H1 (cell line): ENCODE results near the gene DCK. TPM values are rescaled to one million over a fixed set of nuclear protein-coding genes. Genes with fewer than 3 reads are reported as not detected.

Source experiments
- CTCF ChIA-PET: fragments of 300-600 bp; sonication (Branson Sonifier 250); formaldehyde crosslinking; loops from one replicate; lab custom pipeline; 2021; ENCODE audit not compliant: partially characterized antibody; lab: Charles Lee
- POLR2A ChIA-PET: fragments of 300-600 bp; sonication (Branson Sonifier 250); formaldehyde crosslinking; loops from one replicate; lab custom pipeline; 2021; ENCODE audit warnings: inconsistent platforms; ENCODE audit not compliant: partially characterized antibody; lab: Charles Lee
- DNase-seq, 2 experiments: peaks; one replicate each; pipeline versions ENCODE4 v3.0.0 to v3.0.0-alpha.2; 2010 to 2022; ENCODE audit warnings: low spot score in 2 of 2, low read depth in 1 of 2, mixed read lengths in 1 of 2
- FAIRE-seq: peaks from 2 replicates; lab custom pipeline; 2011; peaks lifted over from hg19 to GRCh38; lab: Jason Lieb, UNC
- H2AFZ ChIP-seq: 2 replicates; pipeline ENCODE4 v1.8.1; 2012; ENCODE audit warnings: low read length, inconsistent platforms
- H2AK5ac ChIP-seq: 2 replicates; pipeline ENCODE4 v1.6.1; 2013; ENCODE audit warnings: low read depth, low read length
- H2BK120ac ChIP-seq: replicated peaks from 2 replicates; pipeline ENCODE3; 2013; ENCODE audit warnings: low read depth, low read length, inconsistent platforms
- H2BK12ac ChIP-seq: 2 replicates; pipeline ENCODE4 v1.6.1; 2013; ENCODE audit warnings: low read depth, low read length
- H2BK15ac ChIP-seq: 2 replicates; pipeline ENCODE4 v1.6.1; 2013; ENCODE audit warnings: low read length
- H2BK20ac ChIP-seq: 2 replicates; pipeline ENCODE4 v1.6.1; 2013; ENCODE audit warnings: low read length
- H2BK5ac ChIP-seq: 2 replicates; pipeline ENCODE4 v1.6.1; 2013; ENCODE audit warnings: low read depth, low read length
- H3K14ac ChIP-seq: 2 replicates; pipeline ENCODE4 v1.6.1; 2013; ENCODE audit warnings: inconsistent platforms; ENCODE audit not compliant: insufficient read length
- H3K18ac ChIP-seq: 2 replicates; pipeline ENCODE4 v1.6.1; 2013; ENCODE audit warnings: low read length; ENCODE audit errors: extremely low read depth
- H3K23ac ChIP-seq: 2 replicates; pipeline ENCODE4 v1.6.1; 2013; ENCODE audit warnings: inconsistent platforms; ENCODE audit not compliant: insufficient read length
- H3K23me2 ChIP-seq: 2 replicates; pipeline ENCODE4 v1.6.1; 2013; ENCODE audit warnings: low read depth, low read length
- H3K27ac ChIP-seq: 2 replicates; pipeline ENCODE4 v1.6.1; 2011; ENCODE audit warnings: low read depth, low read length, inconsistent platforms
- H3K27me3 ChIP-seq, 4 experiments: replicated peaks in 1 of 4; 1 replicate in 1 of 4; 2 replicates in 3 of 4; pipeline versions ENCODE4 v1.6.1 to v1.8.1; 2011 to 2013; ENCODE audit warnings: low read length in 3 of 4, mild to moderate bottlenecking in 3 of 4, inconsistent platforms in 2 of 4, mixed read lengths in 2 of 4, moderate library complexity in 1 of 4; ENCODE audit not compliant: control insufficient read depth in 3 of 4, insufficient read depth in 3 of 4; ENCODE audit errors: extremely low read depth in 1 of 4
- H3K36me3 ChIP-seq, 4 experiments: 2 replicates each; pipeline versions ENCODE4 v1.6.1 to v1.8.1; 2011 to 2013; ENCODE audit warnings: mild to moderate bottlenecking in 4 of 4, low read length in 3 of 4, moderate library complexity in 2 of 4, control low read depth in 1 of 4, inconsistent platforms in 1 of 4; ENCODE audit not compliant: insufficient read depth in 4 of 4, control insufficient read depth in 2 of 4
- H3K4ac ChIP-seq: replicated peaks from 2 replicates; pipeline ENCODE3; 2013; ENCODE audit warnings: low read length, low read depth, mixed read lengths, inconsistent platforms; ENCODE audit not compliant: insufficient read length
- H3K4me1 ChIP-seq, 4 experiments: replicated peaks in 1 of 4; 1 replicate in 1 of 4; 2 replicates in 3 of 4; pipeline versions ENCODE4 v1.6.1 to v1.8.1; 2011 to 2013; ENCODE audit warnings: low read length in 3 of 4, inconsistent platforms in 2 of 4, mixed read lengths in 1 of 4; ENCODE audit not compliant: insufficient read depth in 4 of 4, control insufficient read depth in 3 of 4
- H3K4me2 ChIP-seq, 2 experiments: 2 replicates each; pipeline versions ENCODE4 v1.6.1 to v1.8.1; 2011 to 2013; ENCODE audit warnings: low read depth in 2 of 2, low read length in 2 of 2, control low read depth in 1 of 2, inconsistent platforms in 1 of 2, mild to moderate bottlenecking in 1 of 2; ENCODE audit not compliant: insufficient read depth in 1 of 2
- H3K4me3 ChIP-seq, 4 experiments: fragments of 200-600, 300-600 bp in 1 of 4; sonication (generic), shearing (Covaris generic), sonication (Bioruptor Twin) in 1 of 4; 2 replicates each; pipeline versions ENCODE4 v1.5.1 to v1.8.1; 2011 to 2016; ENCODE audit warnings: low read length in 4 of 4, low read depth in 3 of 4, control low read depth in 2 of 4, inconsistent platforms in 2 of 4, mild to moderate bottlenecking in 2 of 4, mixed read lengths in 1 of 4, moderate library complexity in 1 of 4; ENCODE audit not compliant: insufficient read depth in 2 of 4; ENCODE audit errors: extremely low read depth in 1 of 4
- H3K56ac ChIP-seq: replicated peaks from 2 replicates; pipeline ENCODE3; 2013; ENCODE audit warnings: low read depth, mild to moderate bottlenecking, mixed read lengths, low read length, inconsistent platforms; ENCODE audit not compliant: insufficient read length
- H3K79me1 ChIP-seq: 2 replicates; pipeline ENCODE4 v1.6.1; 2013; ENCODE audit warnings: low read depth, low read length, control low read depth
- H3K79me2 ChIP-seq, 2 experiments: 2 replicates each; pipeline versions ENCODE4 v1.6.1 to v1.8.1; 2012 to 2013; ENCODE audit warnings: low read length in 2 of 2, mild to moderate bottlenecking in 2 of 2, inconsistent platforms in 1 of 2; ENCODE audit not compliant: insufficient read depth in 2 of 2, control insufficient read depth in 1 of 2
- H3K9ac ChIP-seq, 4 experiments: replicated peaks in 1 of 4; 1 replicate in 1 of 4; 2 replicates in 3 of 4; pipeline versions ENCODE4 v1.6.1 to v1.8.1; 2011 to 2013; ENCODE audit warnings: low read depth in 3 of 4, low read length in 3 of 4, control low read depth in 2 of 4, mild to moderate bottlenecking in 2 of 4, moderate library complexity in 2 of 4, inconsistent platforms in 1 of 4; ENCODE audit errors: extremely low read depth in 1 of 4
- H3K9me3 ChIP-seq, 2 experiments: 2 replicates each; pipeline versions ENCODE4 v1.6.1 to v1.8.1; 2012 to 2013; ENCODE audit warnings: mild to moderate bottlenecking in 2 of 2, moderate library complexity in 2 of 2, control low read depth in 1 of 2, inconsistent platforms in 1 of 2, low read depth in 1 of 2, low read length in 1 of 2, mixed read lengths in 1 of 2; ENCODE audit not compliant: insufficient read depth in 2 of 2
- H4K20me1 ChIP-seq, 2 experiments: replicated peaks in 1 of 2; 2 replicates each; pipeline versions ENCODE3 to v1.8.1; 2011 to 2013; ENCODE audit warnings: inconsistent platforms in 2 of 2, low read length in 2 of 2, mild to moderate bottlenecking in 1 of 2; ENCODE audit not compliant: insufficient read depth in 2 of 2, control insufficient read depth in 1 of 2
- H4K5ac ChIP-seq: 2 replicates; pipeline ENCODE4 v1.6.1; 2013; ENCODE audit warnings: low read length, low read depth, mixed read lengths, inconsistent platforms; ENCODE audit not compliant: insufficient read length
- H4K8ac ChIP-seq: 2 replicates; pipeline ENCODE4 v1.8.0; 2013; ENCODE audit warnings: mild to moderate bottlenecking, moderate library complexity, low read length, inconsistent platforms; ENCODE audit not compliant: insufficient read depth; ENCODE audit errors: extremely low read depth
- H4K91ac ChIP-seq: replicated peaks from 2 replicates; pipeline ENCODE3; 2013; ENCODE audit warnings: low read length, mixed read lengths, inconsistent platforms; ENCODE audit not compliant: insufficient read length
- ATF3 ChIP-seq: IDR thresholded peaks from 2 replicates; pipeline ENCODE4 v1.6.1; 2011; ENCODE audit warnings: low read depth, mild to moderate bottlenecking, low read length; ENCODE audit not compliant: insufficient read depth
- BCL11A ChIP-seq, 2 experiments: IDR thresholded peaks; one replicate each; pipeline ENCODE4 v1.6.1; 2011; ENCODE audit warnings: low read depth in 2 of 2, low read length in 2 of 2, mild to moderate bottlenecking in 2 of 2
- GTF2F1 ChIP-seq: IDR thresholded peaks from 2 replicates; pipeline ENCODE4 v1.6.1; 2012; ENCODE audit warnings: low read depth, low read length, improper control_type of control experiment, borderline replicate concordance
- HDAC6 ChIP-seq: IDR thresholded peaks from one replicate; pipeline ENCODE4 v1.7.1; 2012; ENCODE audit warnings: low read depth, mild to moderate bottlenecking, inconsistent platforms, low read length, moderate library complexity
- KDM1A ChIP-seq: fragments of 200-600, 300-600 bp; sonication (generic); IDR thresholded peaks from 2 replicates; pipeline ENCODE4 v1.7.1; 2016; ENCODE audit warnings: mild to moderate bottlenecking, low read length, borderline replicate concordance
- KDM4A ChIP-seq: IDR thresholded peaks from one replicate; pipeline ENCODE4 v1.7.1; 2012; ENCODE audit warnings: low read depth, mild to moderate bottlenecking, moderate library complexity, low read length, inconsistent platforms; ENCODE audit not compliant: severe bottlenecking
- MAFK ChIP-seq: IDR thresholded peaks from 2 replicates; pipeline ENCODE4 v1.6.1; 2012; ENCODE audit warnings: low read depth, mild to moderate bottlenecking, improper control_type of control experiment, low read length
- MAX ChIP-seq: IDR thresholded peaks from 2 replicates; pipeline ENCODE4 v1.6.1; 2012; ENCODE audit warnings: inconsistent platforms
- USF2 ChIP-seq: IDR thresholded peaks from 2 replicates; pipeline ENCODE4 v1.6.1; 2011; ENCODE audit warnings: low read length, improper control_type of control experiment
- YY1 ChIP-seq: IDR thresholded peaks from 2 replicates; pipeline ENCODE4 v1.6.1; 2011; ENCODE audit warnings: low read depth, mild to moderate bottlenecking, low read length
- WGBS, 2 experiments: shearing (Covaris generic) in 1 of 2; methylation state at CpG; one replicate each; pipeline versions ENCODE4 v1.1.6 to v1.1.7; 2013 to 2015; ENCODE audit warnings: low lambda C conversion rate in 2 of 2, mixed read lengths in 2 of 2, inconsistent platforms in 1 of 2, low coverage in 1 of 2, missing lambda C conversion rate in 1 of 2; ENCODE audit not compliant: insufficient replicate concordance in 2 of 2, insufficient coverage in 1 of 2, insufficient read length in 1 of 2; ENCODE audit errors: extremely low coverage in 1 of 2, missing lambda C conversion rate in 1 of 2; 5-methylcytosine and 5-hydroxymethylcytosine counted together
- polyA plus RNA-seq, 7 experiments: library from polyadenylated mRNA; depleted of rRNA in 3 of 7; stranded (reverse) in 5 of 7; unstranded in 2 of 7; fragments of >200 nt in 5 of 7; fragments of 200-250 nt in 2 of 7; gene quantifications; 1 replicate in 5 of 7; 2 replicates in 1 of 7; 4 replicates in 1 of 7; pipeline versions ENCODE4 v1.2.1 to v1.2.3, GENCODE V29; 2011 to 2013; ENCODE audit warnings: missing spikeins in 2 of 7, mixed read lengths in 2 of 7
- total RNA-seq: library from RNA; stranded (reverse); fragmentation: NEBNext Ultra II Directional; extraction: Animal tissue kit (Norgen Biotek cat#: 25700); gene quantifications from 2 replicates; pipeline ENCODE4 v1.2.1, GENCODE V29; 2021
- TF ChIP-seq, protein P1 (sequence below): IDR thresholded peaks from 2 replicates; pipeline ENCODE4 v1.6.1; 2012; ENCODE audit warnings: low read length, inconsistent platforms

The DCK gene
- total and polyA plus RNA-seq, 2 of the 8 experiments (the other 6 are each of a cell fraction or from before 2014, with no cell fraction given), result 4.8 to 18.1 TPM

GRCh38 chr4:71052034-71052433, 58.6 kb downstream of the DCK start:
- H3K79me1 ChIP-seq, result no peaks in the 10 kb centered on the region
- no peak overlapping the region for H2BK120ac ChIP-seq
- H3K79me2 ChIP-seq, result no peaks in the 10 kb centered on the region
- H2BK15ac ChIP-seq, result no peak overlapping the region
- DNase-seq, result no peak
- H2BK5ac ChIP-seq, result no peak overlapping the region
- no peak overlapping the region for H4K91ac ChIP-seq
- no peak overlapping the region for H2AK5ac ChIP-seq
- H3K36me3 ChIP-seq, result no peaks in the 10 kb centered on the region
- ChIA-PET POLR2A (no interaction called here), CTCF (interaction anchor here (0.6 kb wide), 1 partner anchor 284 kb away, joined by 3 read pairs; no protein-coding TSS in a partner anchor)
- H3K4me3 ChIP-seq, result no peak overlapping the region
- no peak overlapping the region for H3K9ac ChIP-seq
- no peak overlapping the region for H3K14ac ChIP-seq
- no peaks in the 10 kb centered on the region for H4K20me1 ChIP-seq
- no peak for FAIRE-seq
- no peak overlapping the region for H3K27ac ChIP-seq
- no peak overlapping the region for H2BK20ac ChIP-seq
- no peaks in the 10 kb centered on the region for H3K4me1 ChIP-seq
- H3K27me3 ChIP-seq, result no peaks in the 10 kb centered on the region
- no peak overlapping the region for H2BK12ac ChIP-seq
- H4K8ac ChIP-seq, result no peak overlapping the region
- H3K18ac ChIP-seq, result no peak overlapping the region
- H3K4me2 ChIP-seq, result no peak overlapping the region
- H3K23ac ChIP-seq, result no peak overlapping the region
- 88% methylated on average over 7 of the region's 7 CpGs; no CpG with 5 or more reads in 1 of the 2 experiments for WGBS, 2 experiments
- no peak overlapping the region for H2AFZ ChIP-seq
- no peak overlapping the region for H3K4ac ChIP-seq
- no peak overlapping the region for H3K56ac ChIP-seq
- no peak overlapping the region for H4K5ac ChIP-seq
- H3K23me2 ChIP-seq, result no peaks in the 10 kb centered on the region
- no peaks in the 10 kb centered on the region for H3K9me3 ChIP-seq
- TF ChIP-seq USF2 (no peak), ATF3 (no peak), KDM4A (no peak), BCL11A (IDR thresholded peaks at IDR 0.05; ENCODE audit: low read depth in 2 of 2, low read length in 2 of 2) (no peak), GTF2F1 (no peak), KDM1A (no peak), MAFK (no peak), YY1 (no peak), MAX (no peak), HDAC6 (no peak)
- TF ChIP-seq, protein P1, sequence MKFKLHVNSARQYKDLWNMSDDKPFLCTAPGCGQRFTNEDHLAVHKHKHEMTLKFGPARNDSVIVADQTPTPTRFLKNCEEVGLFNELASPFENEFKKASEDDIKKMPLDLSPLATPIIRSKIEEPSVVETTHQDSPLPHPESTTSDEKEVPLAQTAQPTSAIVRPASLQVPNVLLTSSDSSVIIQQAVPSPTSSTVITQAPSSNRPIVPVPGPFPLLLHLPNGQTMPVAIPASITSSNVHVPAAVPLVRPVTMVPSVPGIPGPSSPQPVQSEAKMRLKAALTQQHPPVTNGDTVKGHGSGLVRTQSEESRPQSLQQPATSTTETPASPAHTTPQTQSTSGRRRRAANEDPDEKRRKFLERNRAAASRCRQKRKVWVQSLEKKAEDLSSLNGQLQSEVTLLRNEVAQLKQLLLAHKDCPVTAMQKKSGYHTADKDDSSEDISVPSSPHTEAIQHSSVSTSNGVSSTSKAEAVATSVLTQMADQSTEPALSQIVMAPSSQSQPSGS, result no peak
